ENCODE results near the gene TTLL12. TPM values are rescaled to one million over a fixed set of nuclear protein-coding genes. Genes with fewer than 3 reads are reported as not detected.

Gene TTLL12
- polyA plus RNA-seq, 3 donors = 18.9 to 27.3 (median 24.1) TPM

- DNase-seq (ENCODE audit: low read depth in 3 of 3, low spot score in 2 of 3) = no peak
These were observed 13.6 kb upstream of the TTLL12 start for GRCh38 chr22:43200555-43200954.

GRCh38 chr22:43200031-43200430 is 13.1 kb upstream of the TTLL12 start:
- DNase-seq (ENCODE audit: low read depth in 3 of 3, low spot score in 2 of 3) = no peak

- no peak for DNase-seq (ENCODE audit: low read depth in 3 of 3, low spot score in 2 of 3)
These were observed 12.6 kb upstream of the TTLL12 start for GRCh38 chr22:43199541-43199940.

- DNase-seq (ENCODE audit: low read depth in 3 of 3, low spot score in 2 of 3) = no peak
These were observed 12.0 kb upstream of the TTLL12 start for GRCh38 chr22:43198936-43199335.

- DNase-seq (ENCODE audit: low read depth in 3 of 3, low spot score in 2 of 3) = no peak
These were observed 11.2 kb upstream of the TTLL12 start for GRCh38 chr22:43198126-43198525.

GRCh38 chr22:43197271-43197941 is 10.5 kb upstream of the TTLL12 start:
- DNase-seq (ENCODE audit: low read depth in 3 of 3, low spot score in 2 of 3) = no peak

GRCh38 chr22:43191831-43192230 is 4.9 kb upstream of the TTLL12 start:
- DNase-seq (ENCODE audit: low read depth in 3 of 3, low spot score in 2 of 3) = no peak

- DNase-seq (ENCODE audit: low read depth in 3 of 3, low spot score in 2 of 3) = no peak
These were observed 2.1 kb upstream of the TTLL12 start for GRCh38 chr22:43188829-43189545.

- DNase-seq (ENCODE audit: low read depth in 3 of 3, low spot score in 2 of 3) = peak; percentile 92 to 93 (median 92)
These were observed 501 bp upstream of the TTLL12 start for GRCh38 chr22:43187171-43188099.

- DNase-seq (ENCODE audit: low read depth in 3 of 3, low spot score in 2 of 3) = no peak
These were observed 1.1 kb downstream of the TTLL12 start for GRCh38 chr22:43185860-43186261.

GRCh38 chr22:43183496-43184277 is 3.2 kb downstream of the TTLL12 start:
- DNase-seq (ENCODE audit: low read depth in 3 of 3, low spot score in 2 of 3) = no peak

- no peak for DNase-seq (ENCODE audit: low read depth in 3 of 3, low spot score in 2 of 3)
These were observed 4.2 kb downstream of the TTLL12 start for GRCh38 chr22:43182726-43183125.

- no peak for DNase-seq (ENCODE audit: low read depth in 3 of 3, low spot score in 2 of 3)
These were observed 4.8 kb downstream of the TTLL12 start for GRCh38 chr22:43182118-43182517.

- no peak for DNase-seq (ENCODE audit: low read depth in 3 of 3, low spot score in 2 of 3)
These were observed 5.4 kb downstream of the TTLL12 start for GRCh38 chr22:43181321-43182076.

GRCh38 chr22:43180670-43181069 is 6.3 kb downstream of the TTLL12 start:
- DNase-seq (ENCODE audit: low read depth in 3 of 3, low spot score in 2 of 3) = no peak

GRCh38 chr22:43179911-43180195 is 7.1 kb downstream of the TTLL12 start:
- DNase-seq (ENCODE audit: low read depth in 3 of 3, low spot score in 2 of 3) = no peak

- no peak for DNase-seq (ENCODE audit: low read depth in 3 of 3, low spot score in 2 of 3)
These were observed 7.6 kb downstream of the TTLL12 start for GRCh38 chr22:43179146-43179910.

GRCh38 chr22:43177479-43177878 is 9.5 kb downstream of the TTLL12 start:
- no peak for DNase-seq (ENCODE audit: low read depth in 3 of 3, low spot score in 2 of 3)

GRCh38 chr22:43176090-43176489 is 10.8 kb downstream of the TTLL12 start:
- no peak for DNase-seq (ENCODE audit: low read depth in 3 of 3, low spot score in 2 of 3)
